Trophoblast cell (in vitro differentiated cells and primary cell): ENCODE results near the gene RBM8A.

Experiments
- DNase-seq, 2 donors: peaks; one replicate each; pipeline ENCODE4 v3.0.0-alpha.2; 2016
- H2AFZ ChIP-seq: 2 replicates; pipeline ENCODE4 v1.6.1; 2013; ENCODE audit warnings: low read length, moderate library complexity, mild to moderate bottlenecking; ENCODE audit not compliant: insufficient read depth, poor library complexity
- H2AK5ac ChIP-seq: 2 replicates; pipeline ENCODE4 v1.6.1; 2013; ENCODE audit warnings: mild to moderate bottlenecking, low read length
- H2BK120ac ChIP-seq: 2 replicates; pipeline ENCODE4 v1.6.1; 2013; ENCODE audit warnings: low read length, mild to moderate bottlenecking, moderate library complexity; ENCODE audit not compliant: insufficient read depth, poor library complexity
- H2BK12ac ChIP-seq: 2 replicates; pipeline ENCODE4 v1.6.1; 2013; ENCODE audit warnings: mild to moderate bottlenecking, low read length, moderate library complexity
- H2BK5ac ChIP-seq: 2 replicates; pipeline ENCODE4 v1.6.1; 2013; ENCODE audit warnings: low read length, low read depth, moderate library complexity, mild to moderate bottlenecking; ENCODE audit not compliant: poor library complexity
- H3K14ac ChIP-seq: 2 replicates; pipeline ENCODE4 v1.6.1; 2013; ENCODE audit warnings: mild to moderate bottlenecking, low read length
- H3K18ac ChIP-seq: 2 replicates; pipeline ENCODE4 v1.6.1; 2013; ENCODE audit warnings: mild to moderate bottlenecking, low read length
- H3K23ac ChIP-seq: 2 replicates; pipeline ENCODE4 v1.6.1; 2013; ENCODE audit warnings: low read length
- H3K27ac ChIP-seq: 2 replicates; pipeline ENCODE4 v1.5.1; 2013; ENCODE audit warnings: low read depth, mild to moderate bottlenecking, inconsistent platforms, low read length, moderate library complexity
- H3K27me3 ChIP-seq: 2 replicates; pipeline ENCODE4 v1.6.1; 2013; ENCODE audit warnings: inconsistent platforms, mild to moderate bottlenecking, low read length, moderate library complexity; ENCODE audit not compliant: insufficient read depth
- H3K36me3 ChIP-seq, 2 experiments: 1 replicate in 1 of 2; 2 replicates in 1 of 2; pipeline ENCODE4 v1.6.1; 2013; ENCODE audit warnings: low read length in 2 of 2, mild to moderate bottlenecking in 2 of 2, moderate library complexity in 1 of 2; ENCODE audit not compliant: insufficient read depth in 2 of 2, control insufficient read depth in 1 of 2
- H3K4ac ChIP-seq: 2 replicates; pipeline ENCODE4 v1.6.1; 2013; ENCODE audit warnings: low read depth, mild to moderate bottlenecking, low read length, moderate library complexity
- H3K4me1 ChIP-seq, 2 experiments: 1 replicate in 1 of 2; 2 replicates in 1 of 2; pipeline ENCODE4 v1.6.1; 2013; ENCODE audit warnings: low read length in 2 of 2, mild to moderate bottlenecking in 2 of 2, moderate library complexity in 1 of 2; ENCODE audit not compliant: insufficient read depth in 2 of 2, control insufficient read depth in 1 of 2
- H3K4me2 ChIP-seq: 2 replicates; pipeline ENCODE4 v1.6.1; 2013; ENCODE audit warnings: inconsistent platforms, mild to moderate bottlenecking, low read length, moderate library complexity
- H3K4me3 ChIP-seq: 2 replicates; pipeline ENCODE4 v1.5.1; 2013; ENCODE audit warnings: mild to moderate bottlenecking, low read depth, low read length, inconsistent platforms
- H3K79me1 ChIP-seq: one replicate; pipeline ENCODE4 v1.6.1; 2013; ENCODE audit warnings: low read length
- H3K79me2 ChIP-seq: 2 replicates; pipeline ENCODE4 v1.6.1; 2013; ENCODE audit warnings: low read length, mild to moderate bottlenecking; ENCODE audit not compliant: control insufficient read depth, insufficient read depth, poor library complexity
- H3K9ac ChIP-seq: 2 replicates; pipeline ENCODE4 v1.6.1; 2013; ENCODE audit warnings: mild to moderate bottlenecking, low read length
- H3K9me3 ChIP-seq: 2 replicates; pipeline ENCODE4 v1.6.1; 2013; ENCODE audit warnings: low read depth, mild to moderate bottlenecking, control low read depth, inconsistent platforms, low read length; ENCODE audit not compliant: insufficient read depth
- H4K12ac ChIP-seq: 2 replicates; pipeline ENCODE4 v1.6.1; 2013; ENCODE audit warnings: low read depth, mild to moderate bottlenecking, low read length, moderate library complexity
- H4K8ac ChIP-seq: 2 replicates; pipeline ENCODE4 v1.6.1; 2013; ENCODE audit warnings: low read depth, mild to moderate bottlenecking, low read length, moderate library complexity
- H4K91ac ChIP-seq: one replicate; pipeline ENCODE4 v1.6.1; 2013; ENCODE audit warnings: low read depth, mild to moderate bottlenecking, low read length, moderate library complexity
- WGBS: extraction: QIAGEN DNeasy Blood & Tissue Kit; methylation state at CpG from one replicate; pipeline ENCODE4 v1.1.7; 2013; ENCODE audit warnings: missing lambda C conversion rate; ENCODE audit not compliant: insufficient read length, insufficient coverage; ENCODE audit errors: extremely low coverage; 5-methylcytosine and 5-hydroxymethylcytosine counted together

The RBM8A gene

GRCh38 chr1:145916745-145917144 is 10.5 kb downstream of the RBM8A start:
- H3K79me1 ChIP-seq = peaks cover 6% of the 10 kb centered on the region
- H3K9me3 ChIP-seq = no peaks in the 10 kb centered on the region
- peaks cover 4% of the 10 kb centered on the region for H3K79me2 ChIP-seq
- H3K36me3 ChIP-seq = peaks cover 5 to 8% of the 10 kb centered on the region in 2 experiments
- no peak overlapping the region for H4K12ac ChIP-seq
- no peak overlapping the region for H3K4me2 ChIP-seq
- H2AFZ ChIP-seq = no peak overlapping the region
- no peak overlapping the region for H3K9ac ChIP-seq
- no peak overlapping the region for H2BK120ac ChIP-seq
- no peak for DNase-seq
- no CpG with 5 or more reads among the region's 5 CpGs for WGBS
- H3K4me1 ChIP-seq = peaks cover 7 to 16% of the 10 kb centered on the region in 2 experiments
- no peak overlapping the region for H4K91ac ChIP-seq
- H3K14ac ChIP-seq = no peak overlapping the region
- H3K4me3 ChIP-seq = no peak overlapping the region
- no peak overlapping the region for H2AK5ac ChIP-seq
- no peaks in the 10 kb centered on the region for H3K27me3 ChIP-seq
- H3K23ac ChIP-seq = no peak overlapping the region
- H3K27ac ChIP-seq = no peak overlapping the region
- no peak overlapping the region for H2BK5ac ChIP-seq
- H4K8ac ChIP-seq = no peak overlapping the region
- H2BK12ac ChIP-seq = no peak overlapping the region
- H3K18ac ChIP-seq = no peak overlapping the region
- no peak overlapping the region for H3K4ac ChIP-seq

GRCh38 chr1:145912128-145912641 is 15.1 kb downstream of the RBM8A start:
- H4K8ac ChIP-seq = no peak overlapping the region
- peaks cover 5 to 15% of the 10 kb centered on the region in 2 experiments for H3K36me3 ChIP-seq
- H3K14ac ChIP-seq = no peak overlapping the region
- no peak overlapping the region for H3K4me3 ChIP-seq
- no peak overlapping the region for H3K27ac ChIP-seq
- no peak for DNase-seq
- H2BK120ac ChIP-seq = no peak overlapping the region
- no peak overlapping the region for H3K23ac ChIP-seq
- no peak overlapping the region for H2BK12ac ChIP-seq
- no peak overlapping the region for H4K91ac ChIP-seq
- WGBS = no CpG with 5 or more reads among the region's 11 CpGs
- H4K12ac ChIP-seq = no peak overlapping the region
- no peak overlapping the region for H2AK5ac ChIP-seq
- no peak overlapping the region for H3K9ac ChIP-seq
- no peaks in the 10 kb centered on the region for H3K79me2 ChIP-seq
- H3K4me1 ChIP-seq = no peaks in the 10 kb centered on the region
- H3K79me1 ChIP-seq = no peaks in the 10 kb centered on the region
- no peak overlapping the region for H3K4ac ChIP-seq
- no peak overlapping the region for H2BK5ac ChIP-seq
- H3K9me3 ChIP-seq = no peaks in the 10 kb centered on the region
- no peak overlapping the region for H3K4me2 ChIP-seq
- H3K27me3 ChIP-seq = no peaks in the 10 kb centered on the region
- no peak overlapping the region for H3K18ac ChIP-seq
- H2AFZ ChIP-seq = no peak overlapping the region

GRCh38 chr1:145908653-145909052 is 18.6 kb downstream of the RBM8A start:
- Histone ChIP-seq H4K12ac (no peak overlapping the region), H2BK5ac (no peak overlapping the region), H3K4me2 (no peak overlapping the region), H3K4me1 (no peaks in the 10 kb centered on the region), H2BK12ac (no peak overlapping the region), H4K91ac (no peak overlapping the region), H3K18ac (no peak overlapping the region), H2AFZ (no peak overlapping the region), H3K79me1 (no peaks in the 10 kb centered on the region), H3K27ac (no peak overlapping the region), H3K9ac (no peak overlapping the region), H2BK120ac (no peak overlapping the region), H2AK5ac (no peak overlapping the region), H4K8ac (no peak overlapping the region), H3K9me3 (no peaks in the 10 kb centered on the region), H3K4ac (no peak overlapping the region), H3K23ac (no peak overlapping the region), H3K4me3 (no peak overlapping the region), H3K79me2 (no peaks in the 10 kb centered on the region), H3K14ac (no peak overlapping the region), H3K36me3 (peaks cover 5 to 13% of the 10 kb centered on the region in 2 experiments), H3K27me3 (no peaks in the 10 kb centered on the region)
- DNase-seq = no peak
- no CpG with 5 or more reads among the region's 1 CpG for WGBS

GRCh38 chr1:145906954-145907753 is 20.1 kb downstream of the RBM8A start:
- Histone ChIP-seq H3K79me2 (no peaks in the 10 kb centered on the region), H3K27ac (no peak overlapping the region), H4K8ac (no peak overlapping the region), H3K4me2 (no peak overlapping the region), H2AFZ (no peak overlapping the region), H4K12ac (no peak overlapping the region), H3K79me1 (no peaks in the 10 kb centered on the region), H2BK12ac (no peak overlapping the region), H3K14ac (no peak overlapping the region), H2AK5ac (no peak overlapping the region), H4K91ac (no peak overlapping the region), H3K9ac (no peak overlapping the region), H3K27me3 (no peaks in the 10 kb centered on the region), H3K23ac (no peak overlapping the region), H2BK5ac (no peak overlapping the region), H3K4me1 (no peaks in the 10 kb centered on the region), H3K4ac (no peak overlapping the region), H3K4me3 (no peak overlapping the region), H3K9me3 (no peaks in the 10 kb centered on the region), H3K36me3 (peaks cover 3 to 11% of the 10 kb centered on the region in 2 experiments), H3K18ac (no peak overlapping the region), H2BK120ac (no peak overlapping the region)
- DNase-seq = no peak
- no CpG with 5 or more reads among the region's 10 CpGs for WGBS
